Naive thymus-derived CD8-positive, alpha-beta T cell (primary cell): Measurements from ENCODE around the gene OPA1. TPM values are rescaled to one million over a fixed set of nuclear protein-coding genes. Genes with fewer than 3 reads are reported as not detected.

Experiments used
- ATAC-seq, 2 donors: fragments of 150-1000 bp; cut with Tn5 transposase in 1 of 2; sonication (Bioruptor Pico), chemical (Tn5 transposase) in 1 of 2; 1 replicate in 1 of 2; 2 replicates in 1 of 2; pipeline ENCODE4 v1.10.0; 2021; ENCODE audit warnings: mild to moderate bottlenecking in 2 of 2, moderate library complexity in 2 of 2
- POLR2A ChIA-PET: fragments of 350-600 bp; sonication (Branson Sonifier 250); formaldehyde crosslinking; loops from one replicate; lab custom pipeline; 2021; ENCODE audit warnings: antibody characterized with exemption; lab: Charles Lee
- DNase-seq, 10 donors: peaks; one replicate each; pipeline versions ENCODE4 v3.0.0 to v3.0.0-alpha.2; 2020 to 2022
- H3K27ac Mint-ChIP-seq, 10 donors: one replicate each; pipeline ENCODE4 v1.8.0; 2020 to 2022; ENCODE audit warnings: mild to moderate bottlenecking in 10 of 10, mixed read lengths in 10 of 10, moderate library complexity in 4 of 10, inconsistent platforms in 1 of 10
- H3K27me3 Mint-ChIP-seq, 5 donors: one replicate each; pipeline ENCODE4 v1.8.0; 2021 to 2022; ENCODE audit warnings: mixed read lengths in 5 of 5
- H3K36me3 Mint-ChIP-seq, 3 donors: one replicate each; pipeline ENCODE4 v1.8.0; 2020 to 2022; ENCODE audit warnings: mixed read lengths in 3 of 3, mild to moderate bottlenecking in 2 of 3, inconsistent platforms in 1 of 3
- H3K4me1 Mint-ChIP-seq, 4 donors: one replicate each; pipeline ENCODE4 v1.8.0; 2021 to 2022; ENCODE audit warnings: mixed read lengths in 4 of 4
- H3K4me3 Mint-ChIP-seq, 10 donors: one replicate each; pipeline ENCODE4 v1.8.0; 2020 to 2022; ENCODE audit warnings: mild to moderate bottlenecking in 10 of 10, mixed read lengths in 10 of 10, moderate library complexity in 6 of 10, inconsistent platforms in 1 of 10
- H3K9me3 Mint-ChIP-seq, 9 donors: one replicate each; pipeline ENCODE4 v1.8.0; 2020 to 2022; ENCODE audit warnings: mixed read lengths in 9 of 9, mild to moderate bottlenecking in 3 of 9, inconsistent platforms in 1 of 9, moderate library complexity in 1 of 9
- polyA plus RNA-seq, 3 donors: library from polyadenylated mRNA; unstranded; fragments of 300-500 nt; fragmentation: Illumina TruSeq; gene quantifications; one replicate each; pipeline ENCODE4 v1.2.3, GENCODE V29; 2021
- total RNA-seq, 8 experiments: library from RNA in 2 of 8; stranded (reverse) in 2 of 8; gene quantifications; one replicate each; pipeline ENCODE4 v1.2.3 and lab custom pipeline; 2021 to 2026

OPA1 gene
- total and polyA plus RNA-seq, 5 experiments from 2014 or later: 21.5 to 54.4 (median 26.5) TPM

DNA sequence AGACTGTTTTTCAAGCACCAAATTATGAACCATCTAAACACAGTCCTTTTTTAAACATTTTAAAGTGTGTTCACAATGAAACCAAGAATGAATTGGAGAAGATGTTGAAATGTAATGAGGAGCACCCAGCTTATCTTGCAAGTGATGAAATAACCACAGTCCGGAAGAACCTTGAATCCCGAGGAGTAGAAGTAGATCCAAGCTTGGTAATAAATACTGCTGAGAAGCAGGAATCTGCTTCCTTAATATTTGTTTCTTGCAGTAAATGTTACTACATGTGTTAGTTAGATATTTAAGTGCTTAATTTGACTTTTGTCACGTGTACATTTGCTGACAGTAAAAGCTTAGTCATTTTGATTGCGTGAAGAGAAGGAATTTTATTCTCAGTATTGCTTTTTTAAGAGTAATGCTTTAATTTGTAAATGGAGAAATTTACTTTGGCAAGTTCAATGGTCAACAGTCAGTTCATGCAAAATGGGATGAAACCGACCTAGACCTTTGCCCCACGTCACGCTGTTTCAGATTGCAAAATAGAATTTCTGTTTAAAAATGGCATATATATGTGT, 69.8 kb downstream of the OPA1 start:
- Mint-ChIP-seq H3K4me3 (no peak overlapping the region), H3K36me3 (peaks cover 0 to 79% (median 11%) of the 10 kb centered on the region in 3 donors), H3K4me1 (no peaks in the 10 kb centered on the region), H3K27ac (no peak overlapping the region), H3K9me3 (no peaks in the 10 kb centered on the region), H3K27me3 (no peaks in the 10 kb centered on the region)
- POLR2A ChIA-PET: no interaction called here
- no peak for DNase-seq
- ATAC-seq: no peak

DNA sequence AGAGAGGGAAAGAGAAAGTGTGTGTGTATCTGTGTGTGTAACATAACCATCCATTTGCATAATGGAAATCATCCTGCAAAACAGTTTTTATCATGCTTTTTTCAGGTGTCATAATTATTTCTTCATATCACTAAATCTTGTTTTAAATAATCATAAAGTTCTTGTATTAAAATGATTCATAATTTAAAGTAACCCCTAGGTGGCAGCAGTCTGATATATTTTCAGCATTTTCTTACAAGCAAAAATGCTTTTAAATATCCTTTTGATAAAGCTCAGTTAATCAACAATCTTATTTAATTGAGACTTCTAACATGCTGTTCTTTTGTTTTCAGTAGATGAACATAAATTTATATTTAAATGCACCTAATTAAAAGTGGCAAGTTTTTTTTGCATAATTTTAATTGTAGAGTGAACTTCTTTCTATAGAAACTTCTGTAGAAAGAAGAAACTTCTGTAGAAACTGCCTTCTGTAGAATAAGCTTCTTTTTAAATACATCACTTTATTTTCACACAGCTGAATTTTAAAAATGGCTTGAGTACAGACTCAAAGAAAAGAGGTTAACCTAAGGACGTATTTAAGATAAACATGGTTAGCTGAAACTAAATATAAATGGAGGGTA, 72.5 kb downstream of the OPA1 start:
- Mint-ChIP-seq H3K9me3 (no peaks in the 10 kb centered on the region), H3K27ac (no peak overlapping the region), H3K27me3 (no peaks in the 10 kb centered on the region), H3K4me3 (no peak overlapping the region), H3K36me3 (peaks cover 5 to 80% (median 19%) of the 10 kb centered on the region in 3 donors), H3K4me1 (peaks cover 0 to 3% (median 0%) of the 10 kb centered on the region in 4 donors)
- POLR2A ChIA-PET: no interaction called here
- ATAC-seq: no peak
- peak in 3 of 10 donors; percentile 26 to 38 (median 32) for DNase-seq

DNA sequence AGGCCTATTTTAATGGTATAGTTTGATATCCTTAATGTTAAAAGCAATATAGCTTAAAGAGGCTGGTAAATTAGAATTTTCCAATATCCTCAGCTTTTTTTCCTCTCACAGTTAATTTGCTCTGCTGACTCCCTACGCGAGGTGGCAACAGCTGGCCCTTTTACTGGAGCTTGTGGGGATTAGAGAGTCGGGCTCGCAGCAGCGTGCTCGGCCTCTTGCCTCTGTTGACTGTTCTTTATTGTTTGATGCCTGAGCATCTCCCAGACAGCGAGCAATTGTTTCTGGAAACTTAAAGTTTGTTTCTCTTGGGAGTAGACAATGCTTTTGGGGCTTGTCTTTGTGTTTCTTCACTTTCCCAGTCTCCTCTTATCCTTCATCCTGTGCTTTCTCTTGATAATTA, 80.8 kb downstream of the OPA1 start:
- POLR2A ChIA-PET: no interaction called here
- no peaks in the 10 kb centered on the region for H3K4me1 Mint-ChIP-seq

DNA sequence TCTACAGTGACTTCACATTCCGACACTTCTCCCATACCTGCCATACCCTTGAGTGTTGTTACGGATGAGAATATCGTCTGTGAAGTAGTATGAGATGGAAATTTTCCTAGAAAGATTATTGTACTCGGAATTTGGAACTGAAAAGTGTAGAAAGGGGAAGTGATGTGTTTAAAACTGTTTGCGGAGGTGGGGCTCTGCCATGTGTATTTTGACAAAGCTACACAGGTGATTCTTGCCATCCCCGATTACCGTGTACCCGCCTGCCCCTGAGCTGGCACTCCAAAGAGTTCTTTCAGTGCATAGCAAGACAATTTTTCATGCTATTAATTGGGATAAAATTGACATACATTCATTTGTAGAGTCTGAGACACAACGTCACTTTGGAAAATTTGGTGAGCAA, 81.7 kb downstream of the OPA1 start:
- Mint-ChIP-seq H3K4me3 (no peak overlapping the region), H3K27ac (no peak overlapping the region), H3K9me3 (no peaks in the 10 kb centered on the region), H3K36me3 (peaks cover 7 to 61% (median 8%) of the 10 kb centered on the region in 3 donors), H3K4me1 (no peaks in the 10 kb centered on the region), H3K27me3 (no peaks in the 10 kb centered on the region)
- POLR2A ChIA-PET: no interaction called here
- DNase-seq (no peak), ATAC-seq (no peak)

More for the DNA sequence above, 80.8 kb downstream of the OPA1 start:
- Mint-ChIP-seq H3K4me3 (no peak overlapping the region), H3K27me3 (no peaks in the 10 kb centered on the region), H3K9me3 (no peaks in the 10 kb centered on the region), H3K36me3 (peaks cover 7 to 67% (median 8%) of the 10 kb centered on the region in 3 donors), H3K27ac (no peak overlapping the region)
- ATAC-seq (no peak), DNase-seq (no peak)

DNA sequence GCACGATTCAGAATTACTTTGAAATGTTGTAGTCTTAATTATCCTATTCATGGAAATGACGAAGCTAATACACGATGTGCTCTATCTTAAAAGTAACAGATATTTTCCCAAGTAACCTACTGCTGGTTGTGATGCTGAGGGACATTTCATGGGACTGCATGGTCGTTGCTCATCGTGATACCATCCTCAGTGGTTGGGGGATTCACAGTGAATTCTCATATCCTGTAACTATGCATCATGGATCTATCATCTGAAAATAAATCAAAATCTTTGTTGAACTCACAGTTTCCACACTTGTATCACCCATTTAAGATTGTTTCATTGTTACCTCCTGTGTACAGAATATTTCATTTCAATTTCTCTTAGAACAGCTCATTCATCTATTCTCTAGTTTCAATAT, 84.7 kb downstream of the OPA1 start:
- DNase-seq (no peak), ATAC-seq (no peak)
- Mint-ChIP-seq H3K27ac (no peak overlapping the region), H3K4me3 (no peak overlapping the region), H3K9me3 (no peaks in the 10 kb centered on the region), H3K4me1 (no peaks in the 10 kb centered on the region), H3K27me3 (no peaks in the 10 kb centered on the region), H3K36me3 (peaks cover 7 to 56% (median 8%) of the 10 kb centered on the region in 3 donors)
- POLR2A ChIA-PET: no interaction called here

DNA sequence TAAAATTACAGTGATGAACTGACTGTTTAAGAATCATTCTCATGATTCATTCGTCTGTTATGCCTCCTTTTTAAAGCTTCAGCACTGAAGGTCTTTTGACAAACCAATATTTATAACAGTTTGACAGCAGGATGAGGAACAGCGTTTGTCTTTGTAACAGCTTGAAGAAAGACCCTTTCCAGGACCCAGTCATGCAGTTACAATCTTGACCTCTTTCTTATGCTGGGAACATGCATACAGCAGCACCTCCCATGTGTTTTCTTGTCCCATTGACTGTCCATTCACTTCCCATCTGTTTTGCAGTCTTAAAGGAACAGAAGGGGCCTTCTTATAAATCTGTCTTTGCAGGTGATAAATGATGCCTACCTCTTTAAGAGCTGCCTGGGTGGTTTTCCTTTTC, 87.2 kb downstream of the OPA1 start:
- no peak overlapping the region for H3K4me3 Mint-ChIP-seq
- ATAC-seq: no peak
- POLR2A ChIA-PET: no interaction called here
- peak overlapping the region in 1 of 10 donors; percentile 39 for H3K27ac Mint-ChIP-seq
- H3K36me3 Mint-ChIP-seq: peaks cover 2 to 46% (median 6%) of the 10 kb centered on the region in 3 donors
- no peak for DNase-seq
- no peaks in the 10 kb centered on the region for H3K27me3 Mint-ChIP-seq
- no peaks in the 10 kb centered on the region for H3K9me3 Mint-ChIP-seq
- no peaks in the 10 kb centered on the region for H3K4me1 Mint-ChIP-seq

DNA sequence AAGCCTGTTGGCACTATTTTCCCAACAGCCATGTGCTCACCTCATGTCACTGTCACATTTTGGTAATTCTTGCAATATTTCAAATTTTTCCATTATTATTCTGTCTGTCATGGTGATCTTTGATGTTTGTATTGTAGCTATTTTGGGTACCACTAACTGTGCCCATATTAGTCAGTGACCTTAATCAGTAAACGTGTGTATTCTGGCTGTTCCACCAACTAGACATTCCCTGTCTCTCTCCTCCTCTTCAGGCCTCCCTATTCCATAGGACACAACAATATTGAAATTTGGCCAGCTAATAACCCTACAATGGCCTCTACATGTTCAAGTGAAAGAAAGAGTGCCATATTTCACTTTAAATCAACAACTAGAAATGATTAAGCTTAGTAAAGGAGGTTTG, 88.6 kb downstream of the OPA1 start:
- Mint-ChIP-seq H3K36me3 (peaks cover 0 to 36% (median 0%) of the 10 kb centered on the region in 3 donors), H3K27me3 (no peaks in the 10 kb centered on the region), H3K27ac (no peak overlapping the region), H3K4me3 (no peak overlapping the region), H3K4me1 (no peaks in the 10 kb centered on the region), H3K9me3 (no peaks in the 10 kb centered on the region)
- DNase-seq: no peak
- POLR2A ChIA-PET: no interaction called here
- ATAC-seq: no peak

DNA sequence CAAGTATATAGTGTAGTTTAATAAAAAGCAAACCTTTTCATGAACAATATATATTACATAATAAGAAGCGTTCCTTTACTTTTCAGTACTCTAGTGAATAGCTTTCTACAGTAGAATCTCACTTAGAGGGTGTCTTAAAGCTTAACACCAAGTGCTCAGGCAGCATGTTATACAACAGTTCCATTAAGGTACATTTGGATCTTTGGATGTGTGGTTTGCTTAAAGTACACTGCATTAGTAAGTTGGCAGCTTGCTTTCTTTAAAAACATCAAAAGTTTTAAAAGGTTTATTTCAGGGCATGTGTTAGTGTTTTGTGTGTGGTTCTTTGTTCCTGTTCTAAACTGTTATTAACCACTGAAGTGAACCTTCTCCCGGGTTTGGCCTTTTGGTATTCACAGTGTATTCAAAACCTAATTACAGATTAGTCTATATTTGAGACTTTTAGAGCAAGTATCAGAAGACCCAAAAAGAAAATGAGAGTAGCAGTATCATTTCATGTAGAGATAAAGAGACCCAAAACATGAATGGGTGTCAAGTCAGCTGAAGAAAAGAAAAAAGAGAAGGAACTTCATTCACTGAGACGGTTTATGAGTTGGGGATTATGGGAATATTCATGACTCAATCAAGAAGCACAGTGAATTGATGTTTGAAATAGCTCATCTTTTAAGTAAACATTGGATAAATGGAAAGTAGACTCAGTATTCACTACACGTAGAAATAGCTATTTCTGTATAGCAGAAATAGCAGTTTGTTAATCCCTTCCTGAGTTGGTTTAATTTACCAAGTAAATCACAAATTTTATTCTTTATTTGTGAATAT, 93.9 kb downstream of the OPA1 start:
- POLR2A ChIA-PET: no interaction called here
- H3K4me3 Mint-ChIP-seq: no peak overlapping the region
- H3K27ac Mint-ChIP-seq: peak overlapping the region in 2 of 10 donors; percentile 9 to 32
- H3K9me3 Mint-ChIP-seq: no peaks in the 10 kb centered on the region
- no peaks in the 10 kb centered on the region for H3K27me3 Mint-ChIP-seq
- no peaks in the 10 kb centered on the region for H3K4me1 Mint-ChIP-seq
- no peak for ATAC-seq
- peaks cover 0 to 31% (median 0%) of the 10 kb centered on the region in 3 donors for H3K36me3 Mint-ChIP-seq
- DNase-seq: no peak

DNA sequence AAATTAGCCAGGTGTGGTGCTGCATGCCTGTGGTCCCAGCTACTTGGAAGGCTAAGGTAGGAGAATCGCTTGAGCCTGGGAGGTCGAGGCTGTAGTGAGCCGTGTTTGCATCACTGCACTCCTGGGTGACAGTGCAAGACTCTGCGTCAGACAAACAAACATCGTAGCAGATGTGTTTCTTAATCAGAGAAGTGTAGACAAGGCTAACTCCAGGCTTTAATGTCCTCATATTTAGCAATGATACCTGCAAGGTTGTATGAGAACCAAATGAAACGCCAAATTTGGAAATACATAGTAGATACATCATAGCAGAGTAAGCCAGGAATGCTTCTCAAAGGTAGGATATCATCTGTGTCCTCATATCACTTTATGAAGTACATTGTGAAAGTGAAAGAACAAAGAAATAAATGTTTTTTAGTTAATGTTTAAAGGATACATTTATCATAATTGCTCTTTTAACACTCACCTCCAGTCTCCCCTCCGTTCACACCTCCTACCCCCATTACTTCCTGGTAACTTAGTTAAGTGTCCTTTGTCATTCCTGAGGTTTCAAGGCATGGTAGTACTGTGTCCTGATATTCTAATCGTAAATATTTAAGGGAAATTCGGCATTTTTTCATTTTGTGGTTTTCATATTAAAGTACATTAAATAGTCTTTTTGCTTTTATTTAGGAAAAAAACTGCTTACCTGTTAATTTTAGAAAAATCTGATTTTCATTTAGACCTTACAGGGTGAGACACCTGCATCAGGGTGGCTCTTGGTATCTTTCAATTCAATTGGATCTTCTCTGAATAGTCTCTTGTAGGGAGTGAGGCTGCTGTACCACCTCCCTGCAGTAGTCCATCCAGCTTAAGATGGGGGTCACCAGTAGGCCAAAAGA, 96.1 kb downstream of the OPA1 start:
- no peak for DNase-seq
- H3K4me1 Mint-ChIP-seq: peaks cover 3 to 8% (median 4%) of the 10 kb centered on the region in 4 donors
- H3K4me3 Mint-ChIP-seq: no peak overlapping the region
- H3K36me3 Mint-ChIP-seq: peaks cover 0 to 37% (median 2%) of the 10 kb centered on the region in 3 donors
- no peak for ATAC-seq
- POLR2A ChIA-PET: no interaction called here
- H3K27ac Mint-ChIP-seq: peak overlapping the region in 2 of 10 donors; percentile 16 to 58
- H3K27me3 Mint-ChIP-seq: no peaks in the 10 kb centered on the region
- no peaks in the 10 kb centered on the region for H3K9me3 Mint-ChIP-seq

DNA sequence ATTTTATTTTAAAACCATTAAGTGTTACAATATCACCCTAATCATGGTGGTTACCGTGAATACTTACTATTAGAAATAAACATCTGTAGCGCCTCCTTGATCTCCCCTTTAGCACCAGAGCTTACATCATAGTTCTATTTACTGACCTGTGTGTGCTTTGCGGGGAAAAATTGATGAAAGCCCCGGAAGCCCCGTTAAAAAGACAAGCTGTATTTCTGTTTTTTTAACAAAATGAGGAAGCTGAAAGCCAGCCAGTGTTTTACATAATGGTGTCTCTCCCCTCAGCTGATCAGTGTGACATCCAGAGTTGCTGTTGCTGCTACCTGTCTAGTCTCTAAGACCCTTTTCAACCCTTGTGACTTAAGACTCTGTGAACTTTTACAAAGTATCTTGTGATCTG, 100.8 kb downstream of the OPA1 start:
- Mint-ChIP-seq H3K36me3 (peaks cover 0 to 63% (median 2%) of the 10 kb centered on the region in 3 donors), H3K27ac (peak overlapping the region in 7 of 10 donors; percentile 6 to 69 (median 39))
- POLR2A ChIA-PET: no interaction called here

DNA sequence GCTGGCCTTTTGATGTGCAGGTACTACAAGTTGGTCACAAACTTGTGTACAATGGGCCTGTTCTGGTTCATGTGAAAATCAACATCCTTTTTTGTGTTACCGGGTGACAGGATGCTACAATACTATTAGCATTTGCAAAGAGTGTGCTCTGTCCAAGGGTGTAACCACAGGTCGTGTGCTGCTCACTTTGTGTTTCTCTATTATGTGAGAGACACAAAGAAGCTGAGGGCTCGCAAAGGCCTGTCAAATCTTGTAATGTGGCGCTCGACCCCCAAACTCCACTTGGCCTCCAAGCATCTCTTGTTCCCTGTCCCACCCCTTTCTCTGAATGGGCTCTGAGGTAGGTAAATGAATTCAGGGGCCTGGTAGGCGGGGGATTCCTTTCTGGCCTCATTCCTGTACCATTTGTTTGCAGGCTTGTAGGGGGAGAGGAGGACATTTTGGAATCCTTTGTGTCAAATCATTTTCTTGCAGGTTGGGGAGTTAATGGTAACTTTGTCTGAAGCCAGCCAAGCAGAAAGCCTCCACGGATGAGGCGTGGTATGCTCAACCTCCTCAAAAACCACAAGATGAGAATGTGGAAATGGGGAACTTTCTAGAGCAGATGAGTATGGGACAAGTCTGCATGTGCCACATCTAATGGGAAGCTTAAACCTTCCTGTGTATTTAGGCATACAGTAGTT, 109.1 kb downstream of the OPA1 start:
- Mint-ChIP-seq H3K4me1 (peaks cover 0 to 16% (median 3%) of the 10 kb centered on the region in 4 donors), H3K4me3 (no peak overlapping the region), H3K27me3 (no peaks in the 10 kb centered on the region), H3K36me3 (peaks cover 0 to 30% (median 0%) of the 10 kb centered on the region in 3 donors), H3K9me3 (no peaks in the 10 kb centered on the region), H3K27ac (peak overlapping the region in 3 of 10 donors; percentile 38 to 63 (median 51))
- POLR2A ChIA-PET: no interaction called here
- ATAC-seq (no peak), DNase-seq (no peak)

More for the DNA sequence above, 100.8 kb downstream of the OPA1 start:
- no peaks in the 10 kb centered on the region for H3K9me3 Mint-ChIP-seq
- H3K4me1 Mint-ChIP-seq: peaks cover 3 to 8% (median 4%) of the 10 kb centered on the region in 4 donors
- peak; percentile 25 to 79 for ATAC-seq
- no peaks in the 10 kb centered on the region for H3K27me3 Mint-ChIP-seq
- peak in 2 of 10 donors; percentile 2 to 3 for DNase-seq
- no peak overlapping the region for H3K4me3 Mint-ChIP-seq

DNA sequence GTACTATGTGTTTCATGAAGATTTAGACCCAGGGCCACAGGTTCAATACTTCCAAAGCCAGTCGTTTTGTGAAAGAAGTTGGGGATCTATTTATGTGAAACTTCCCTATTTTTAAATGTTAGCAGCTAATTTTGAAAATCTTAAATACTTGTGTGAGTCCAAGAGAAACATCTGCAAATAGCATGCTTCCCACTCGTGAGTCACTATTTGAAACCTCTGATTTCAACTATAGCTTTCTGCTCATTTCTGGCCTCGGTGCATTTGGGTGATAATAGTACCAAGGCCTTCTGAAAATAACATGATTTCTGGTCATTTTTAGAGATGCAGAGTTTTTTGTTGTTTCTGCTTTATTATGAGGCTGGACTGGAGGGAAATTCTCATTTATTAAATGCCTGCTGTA, 110.0 kb downstream of the OPA1 start:
- no peaks in the 10 kb centered on the region for H3K9me3 Mint-ChIP-seq
- peaks cover 0 to 16% (median 4%) of the 10 kb centered on the region in 4 donors for H3K4me1 Mint-ChIP-seq
- peaks cover 0 to 27% (median 0%) of the 10 kb centered on the region in 3 donors for H3K36me3 Mint-ChIP-seq
- peak overlapping the region in 2 of 10 donors; percentile 5 to 16 for H3K27ac Mint-ChIP-seq
- H3K27me3 Mint-ChIP-seq: no peaks in the 10 kb centered on the region
- DNase-seq (no peak), ATAC-seq (no peak)
- H3K4me3 Mint-ChIP-seq: no peak overlapping the region
- POLR2A ChIA-PET: no interaction called here
